T47D (cell line): ENCODE results near the gene NAA80.
"Not testable (repeated sequence)": the region's sequence is repeated elsewhere in the genome, so short reads cannot be mapped to it uniquely, and the experiment has no call there.

Source experiments
- DNase-seq, 2 experiments: peaks; one replicate each; pipeline versions ENCODE4 v3.0.0 to v3.0.0-alpha.2; 2011 to 2012; ENCODE audit warnings: low read depth in 1 of 2, low spot score in 1 of 2
- JUND ChIP-seq: IDR thresholded peaks from 2 replicates; pipeline ENCODE4 v1.6.1; 2012; ENCODE audit warnings: low read depth
- in situ Hi-C: cut with HindIII; loops from 2 replicates; pipeline ENCODE4 v1.10.0; 2016; ENCODE audit warnings: low sequenced_read_pairs, low pct_unique_long_range_greater_than_20kb

The NAA80 gene

DNA sequence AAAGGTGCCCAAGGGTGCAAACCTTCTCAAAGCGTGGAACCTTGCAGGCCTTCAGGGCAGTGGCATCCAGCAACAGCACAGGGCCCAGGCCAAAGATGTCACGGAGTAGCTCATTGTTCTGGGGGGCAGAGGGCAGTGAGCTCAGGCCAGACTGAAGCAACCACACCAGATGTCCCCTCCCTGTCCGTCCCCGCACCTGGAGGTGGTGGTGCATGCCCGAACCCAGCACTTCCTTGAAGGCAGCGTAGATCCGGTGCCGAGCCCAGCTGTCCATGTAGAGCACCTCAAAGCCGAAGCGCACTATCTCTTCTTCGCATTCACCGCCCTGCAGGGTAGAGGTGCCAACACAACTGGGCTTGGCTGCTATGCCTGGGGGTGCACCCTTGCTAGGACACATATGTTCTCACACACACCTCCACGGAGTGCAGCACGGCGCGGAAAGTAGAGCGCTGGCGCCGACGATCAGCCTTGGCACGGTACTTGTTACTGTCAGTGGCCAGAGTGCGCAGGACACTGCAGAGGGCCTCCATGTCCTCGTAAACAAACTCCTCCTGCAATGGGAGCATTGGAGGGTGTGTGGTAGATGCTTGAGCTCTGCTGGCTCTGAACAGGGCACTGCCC lies 10.7 kb downstream of the NAA80 start:
- no peak for DNase-seq
- in situ Hi-C loops: no loop called here
- no peak for TF ChIP-seq JUND

DNA sequence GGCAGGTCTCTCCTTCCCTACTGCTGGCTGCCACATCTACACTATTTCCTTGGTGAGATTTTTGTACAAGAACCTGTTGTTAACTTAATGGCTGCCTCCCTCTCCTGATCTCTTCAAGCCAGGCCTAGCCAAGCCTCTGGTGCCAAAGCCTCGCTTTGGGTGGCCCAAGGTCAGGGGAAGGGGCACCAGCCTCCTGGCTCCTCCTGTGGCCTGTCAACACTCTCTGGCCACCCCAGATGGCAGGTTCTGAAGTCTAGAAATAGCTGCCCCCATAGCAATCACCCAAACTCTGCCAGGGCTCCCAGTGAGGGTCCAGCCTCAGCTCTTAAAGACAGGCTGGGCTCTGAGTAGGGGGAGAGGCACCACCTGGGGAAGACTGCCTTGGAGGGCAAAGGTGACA lies 11.9 kb downstream of the NAA80 start:
- DNase-seq: no peak
- no peak for TF ChIP-seq JUND
- in situ Hi-C loops: no loop called here

DNA sequence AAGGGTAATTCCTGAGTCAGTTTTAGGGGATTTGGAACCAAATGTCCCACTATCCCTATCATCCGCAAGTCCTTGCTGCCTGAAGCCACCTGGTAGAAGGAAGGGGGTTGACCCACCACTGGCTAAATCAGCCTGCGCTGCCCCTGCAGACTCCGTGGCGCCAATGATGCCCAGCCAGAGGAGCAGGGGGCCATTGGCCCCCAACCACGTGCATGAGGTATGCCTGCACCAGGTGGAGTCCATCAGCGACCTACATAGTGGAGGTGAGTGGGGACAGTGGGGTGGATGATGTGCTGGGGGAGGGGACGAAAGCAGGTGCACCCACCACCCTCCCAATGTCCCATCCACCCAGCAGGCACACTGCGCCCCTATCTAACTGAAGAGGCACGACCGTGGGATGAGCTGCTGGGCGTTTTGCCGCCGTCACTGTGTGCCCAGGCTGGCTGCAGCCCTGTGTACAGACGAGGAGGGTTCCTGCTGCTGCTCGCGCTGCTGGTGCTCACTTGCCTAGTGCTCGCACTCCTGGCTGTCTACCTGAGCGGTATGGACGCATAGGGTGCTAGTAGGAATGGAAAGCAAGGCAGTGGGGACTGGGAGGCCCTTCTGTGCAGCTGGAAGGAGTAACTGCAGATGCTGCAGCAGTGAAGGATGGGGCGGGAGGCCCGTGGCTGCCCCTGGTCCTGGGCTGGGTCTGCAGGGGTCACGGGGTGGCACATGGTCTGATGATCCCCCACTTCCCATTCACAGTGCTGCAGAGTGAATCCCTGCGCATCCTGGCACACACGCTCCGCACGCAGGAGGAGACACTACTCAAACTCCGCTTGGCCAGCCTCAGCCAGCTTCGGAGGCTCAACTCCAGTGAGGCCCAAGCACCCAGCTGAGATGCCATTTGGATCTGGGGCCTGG lies 12.6 kb downstream of the NAA80 start:
- in situ Hi-C loops: no loop called here
- no peak for TF ChIP-seq JUND
- no peak for DNase-seq

DNA sequence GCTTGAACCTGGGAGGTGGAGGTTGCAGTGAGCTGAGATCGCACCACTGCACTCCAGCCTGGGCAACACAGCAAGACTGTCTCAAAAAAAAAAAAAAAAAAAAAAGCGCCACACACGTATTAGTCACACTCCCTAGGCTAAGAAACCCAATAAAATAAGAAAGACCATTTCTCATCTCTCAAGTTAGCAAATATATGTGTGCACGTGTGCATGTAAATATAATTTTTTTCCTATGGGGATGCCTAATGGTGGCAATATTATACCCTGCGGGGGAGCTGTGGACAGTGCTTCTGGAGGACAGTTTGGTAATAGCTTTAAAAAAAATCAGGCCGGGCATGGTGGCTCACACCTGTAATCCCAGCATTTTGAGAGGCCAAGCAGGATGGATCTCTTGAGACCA lies 15.1 kb downstream of the NAA80 start:
- in situ Hi-C loops: not testable (repeated sequence)

DNA sequence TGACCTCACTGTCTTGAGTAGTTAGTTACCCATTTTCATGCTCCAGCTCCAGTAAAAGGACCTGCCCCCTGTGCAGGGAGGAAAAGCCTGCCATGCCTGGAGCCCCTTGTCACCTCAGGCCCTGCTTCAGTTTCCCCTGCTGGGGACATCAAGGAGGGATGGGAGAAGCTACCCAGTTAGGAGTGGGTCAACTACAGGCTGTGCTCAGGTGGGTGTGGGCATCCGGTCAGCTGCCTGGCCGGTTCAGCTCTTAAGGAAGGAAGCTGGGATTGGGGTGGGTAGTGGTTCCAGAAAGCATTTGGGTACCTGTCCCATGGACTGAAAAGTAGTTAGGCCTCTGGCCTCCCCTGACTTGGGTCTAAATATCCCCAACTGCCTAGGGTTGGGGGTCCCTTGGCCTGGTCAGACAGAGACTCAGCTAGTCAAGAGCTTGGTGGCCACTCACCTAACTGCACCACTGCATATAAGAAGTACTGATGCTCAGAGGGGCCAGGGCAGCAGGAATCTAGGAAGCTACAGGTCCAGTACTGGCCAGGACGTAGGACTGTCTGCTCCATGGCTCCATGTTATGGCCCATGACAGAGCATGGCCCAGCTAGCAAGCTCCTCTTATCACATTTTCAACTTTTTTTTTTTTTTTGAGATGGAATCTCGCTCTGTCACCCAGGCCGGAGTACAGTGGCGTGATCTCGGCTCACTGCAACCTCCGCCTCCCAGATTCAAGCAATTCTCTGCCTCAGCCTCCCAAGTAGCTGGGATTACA lies 19.8 kb downstream of the NAA80 start:
- DNase-seq: no peak
- TF ChIP-seq JUND: no peak
- in situ Hi-C loops: no loop called here

More for the DNA sequence above, 15.1 kb downstream of the NAA80 start:
- not testable (repeated sequence) for DNase-seq

DNA sequence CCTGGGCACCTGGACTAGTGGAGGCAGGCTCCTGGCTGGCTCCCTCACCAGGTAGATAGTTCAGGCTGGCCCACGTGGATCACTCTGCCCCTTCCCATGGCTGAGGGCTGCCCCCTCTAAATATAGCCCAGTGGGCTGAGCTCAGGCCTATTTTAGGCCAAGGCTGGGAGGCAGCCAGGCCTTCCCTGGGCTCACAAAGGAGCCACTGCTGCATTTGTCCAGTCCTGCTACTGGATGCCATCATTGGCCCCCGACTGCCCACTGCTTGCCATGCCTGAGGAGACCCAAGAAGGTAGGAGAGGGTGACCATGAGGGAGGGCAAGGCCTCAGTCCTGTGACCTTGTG lies 20.4 kb downstream of the NAA80 start, which contains the start of gene LSMEM2:
Gene LSMEM2 (plus strand): TSS at position 208 of the 345 bp plus-strand sequence. CDS start 27 bp downstream, at position 235.
- no peak for TF ChIP-seq JUND
- DNase-seq: no peak
- in situ Hi-C loops: no loop called here

DNA sequence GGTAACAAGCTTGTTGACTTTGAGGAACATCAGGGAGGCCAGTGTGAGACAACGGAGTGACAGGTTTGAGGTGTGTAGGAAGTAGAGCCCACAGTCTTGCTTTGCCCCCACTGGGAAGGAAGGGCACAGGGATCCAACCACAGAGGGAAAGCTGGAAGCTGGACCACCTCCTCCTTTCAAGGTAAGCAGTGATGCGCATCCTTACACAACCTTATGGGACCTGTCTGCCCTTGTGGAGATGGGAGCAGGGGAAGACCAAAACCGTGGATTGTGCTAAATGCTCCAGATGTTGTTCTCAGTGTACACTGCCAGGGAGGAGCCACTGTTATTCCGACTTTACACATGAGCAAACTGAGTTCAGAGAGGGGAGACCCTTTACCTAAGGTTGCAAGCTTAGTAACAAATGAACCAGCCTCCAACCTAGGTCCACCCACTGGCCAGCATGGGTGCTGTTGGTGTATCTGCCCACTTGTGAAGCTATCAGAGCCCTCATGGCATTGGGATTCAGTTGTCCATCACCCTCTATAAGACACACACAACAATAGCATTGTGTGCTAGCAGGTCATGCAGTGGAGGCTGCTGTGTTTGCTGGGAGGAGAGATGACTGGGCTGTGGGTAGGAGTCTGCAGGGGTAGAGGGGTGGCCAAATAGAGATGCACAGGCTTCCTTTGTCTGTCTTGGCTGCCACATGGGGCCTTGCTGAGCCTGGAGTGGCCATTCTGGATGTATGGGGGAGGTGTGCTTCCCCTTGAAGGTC lies 20.9 kb downstream of the NAA80 start:
- no peak for DNase-seq
- in situ Hi-C loops: no loop called here
- TF ChIP-seq JUND: no peak

DNA sequence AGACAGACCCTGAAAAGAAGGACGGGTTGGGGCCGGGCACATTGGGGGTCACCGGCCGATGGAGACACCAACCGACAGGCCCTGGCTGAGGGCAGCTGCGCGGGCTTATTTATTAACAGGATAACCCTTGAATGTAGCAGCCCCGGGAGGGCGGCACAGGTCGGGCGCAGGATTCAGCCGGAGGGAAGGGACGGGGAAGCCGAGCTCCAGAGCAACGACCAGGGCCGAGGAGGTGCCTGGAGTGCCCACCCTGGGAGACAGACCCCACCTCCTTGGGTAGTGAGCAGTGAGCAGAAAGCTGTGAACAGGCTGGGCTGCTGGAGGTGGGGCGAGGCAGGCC lies 22.5 kb downstream of the NAA80 start:
- DNase-seq: no peak
- no peak for TF ChIP-seq JUND
- in situ Hi-C loops: no loop called here

DNA sequence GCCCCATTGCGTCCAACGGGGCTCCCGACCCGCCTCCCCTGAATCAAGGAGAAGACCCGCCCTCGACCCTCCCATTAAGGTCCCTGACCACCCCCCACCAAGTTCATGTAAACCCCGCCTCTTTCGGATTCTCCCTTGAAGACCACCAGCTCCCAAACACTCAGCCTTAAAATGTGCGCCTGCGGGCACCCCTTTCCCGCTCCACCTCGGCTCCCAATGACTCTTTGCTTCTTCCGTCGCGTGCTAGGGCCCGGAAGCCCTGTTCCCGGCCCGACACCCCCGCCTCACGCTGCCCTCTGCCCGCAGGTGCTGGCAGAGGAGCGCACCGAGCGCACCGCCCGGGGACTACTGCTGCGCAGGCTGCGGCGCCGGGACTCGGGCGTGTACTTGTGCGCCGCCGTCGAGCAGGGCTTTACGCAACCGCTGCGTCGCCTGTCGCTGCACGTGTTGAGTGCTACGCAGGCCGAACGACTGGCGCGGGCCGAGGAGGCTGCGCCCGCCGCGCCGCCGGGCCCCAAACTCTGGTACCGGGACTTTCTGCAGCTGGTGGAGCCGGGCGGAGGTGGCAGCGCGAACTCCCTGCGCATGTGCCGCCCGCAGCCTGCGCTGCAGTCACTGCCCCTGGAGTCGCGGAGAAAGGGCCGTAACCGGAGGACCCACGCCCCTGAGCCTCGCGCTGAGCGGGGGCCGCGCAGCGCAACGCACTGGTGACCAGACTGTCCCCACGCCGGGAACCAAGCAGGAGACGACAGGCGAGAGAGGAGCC lies 23.0 kb downstream of the NAA80 start:
- no peak for TF ChIP-seq JUND
- DNase-seq: no peak
- in situ Hi-C loops: no loop called here

DNA sequence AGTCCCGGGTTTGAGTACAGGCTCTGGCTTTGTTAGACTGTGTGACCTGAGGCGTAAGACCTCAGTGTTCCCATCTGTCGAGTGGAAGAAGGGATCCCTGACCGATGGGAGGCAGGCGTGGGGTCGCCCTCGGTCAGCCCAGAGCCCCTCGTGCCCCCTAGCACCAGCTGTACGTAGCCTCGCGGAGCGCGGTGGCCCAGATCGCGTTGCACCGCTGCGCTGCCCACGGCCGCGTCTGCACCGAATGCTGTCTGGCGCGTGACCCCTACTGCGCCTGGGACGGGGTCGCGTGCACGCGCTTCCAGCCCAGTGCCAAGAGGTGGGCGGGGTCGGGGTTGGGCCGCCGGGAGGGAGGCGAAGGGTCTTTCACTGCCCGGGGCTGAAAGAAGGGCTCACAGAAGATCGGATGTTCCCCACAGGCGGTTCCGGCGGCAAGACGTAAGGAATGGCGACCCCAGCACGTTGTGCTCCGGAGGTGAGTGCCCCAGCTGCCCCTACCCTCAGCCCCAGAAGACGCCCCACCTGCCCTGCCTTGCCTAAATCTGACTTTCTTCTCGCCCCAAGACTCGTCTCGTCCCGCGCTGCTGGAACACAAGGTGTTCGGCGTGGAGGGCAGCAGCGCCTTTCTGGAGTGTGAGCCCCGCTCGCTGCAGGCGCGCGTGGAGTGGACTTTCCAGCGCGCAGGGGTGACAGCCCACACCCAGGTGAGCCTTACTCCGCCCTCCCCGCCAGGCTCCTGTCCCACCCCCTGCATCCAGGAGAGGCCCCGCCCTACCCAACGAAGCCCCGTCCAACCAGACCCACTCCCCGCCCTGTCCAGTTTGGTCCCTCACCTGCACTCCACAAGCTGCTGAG lies 23.8 kb downstream of the NAA80 start:
- DNase-seq: no peak
- in situ Hi-C loops: no loop called here
- no peak for TF ChIP-seq JUND
